Cardiac muscle cell (in vitro differentiated cells and primary cell): ENCODE data around the gene GIGYF2. TPM values are rescaled to one million over a fixed set of nuclear protein-coding genes. Genes with fewer than 3 reads are reported as not detected.
A peak's percentile ranks its signal among the peaks of the same experiment; 100 is the strongest.

ENCODE experiments used
- DNase-seq, 2 donors: peaks; one replicate each; pipeline versions ENCODE4 v3.0.0 to v3.0.0-alpha.2; 2010 to 2017; ENCODE audit warnings: low read depth in 1 of 2, low spot score in 1 of 2
- H3K27ac ChIP-seq: fragments of 200-600 bp; sonication (generic); 2 replicates; pipeline ENCODE4 v1.5.1; 2016
- H3K27me3 ChIP-seq: fragments of 200-600 bp; sonication (generic); 2 replicates; pipeline ENCODE4 v1.6.0; 2016; ENCODE audit warnings: control low read depth
- H3K36me3 ChIP-seq: fragments of 200-600 bp; sonication (generic); 2 replicates; pipeline ENCODE4 v1.5.1; 2016; ENCODE audit warnings: control low read depth
- H3K4me1 ChIP-seq: fragments of 200-600 bp; sonication (generic); 2 replicates; pipeline ENCODE4 v1.8.1; 2017; ENCODE audit warnings: low read depth, mild to moderate bottlenecking, mixed run types
- H3K4me3 ChIP-seq: fragments of 200-600 bp; sonication (generic); 2 replicates; pipeline ENCODE4 v1.5.1; 2016; ENCODE audit warnings: mild to moderate bottlenecking
- H3K9me3 ChIP-seq: fragments of 200-600 bp; sonication (generic); 2 replicates; pipeline ENCODE4 v1.5.1; 2017; ENCODE audit warnings: low read depth, mild to moderate bottlenecking, control low read depth
- polyA plus RNA-seq: library from polyadenylated mRNA; unstranded; fragments of >200 nt; fragmentation: Nextera tagmentation; extraction: Ambion mirVana; gene quantifications from 2 replicates; pipeline ENCODE4 v1.2.1, GENCODE V29; 2016
- total RNA-seq: library from RNA; depleted of rRNA; stranded (reverse); fragments of >200 nt; gene quantifications from 2 replicates; pipeline ENCODE4 v1.2.3, GENCODE V29; 2016
- TF ChIP-seq, protein P1 (sequence below): IDR thresholded peaks from 2 replicates; pipeline ENCODE4 v1.5.1; 2012; ENCODE audit warnings: low read depth, mild to moderate bottlenecking, low read length

Gene GIGYF2
- total and polyA plus RNA-seq, 2 experiments from 2014 or later = 36.9 to 52.1 TPM

DNA sequence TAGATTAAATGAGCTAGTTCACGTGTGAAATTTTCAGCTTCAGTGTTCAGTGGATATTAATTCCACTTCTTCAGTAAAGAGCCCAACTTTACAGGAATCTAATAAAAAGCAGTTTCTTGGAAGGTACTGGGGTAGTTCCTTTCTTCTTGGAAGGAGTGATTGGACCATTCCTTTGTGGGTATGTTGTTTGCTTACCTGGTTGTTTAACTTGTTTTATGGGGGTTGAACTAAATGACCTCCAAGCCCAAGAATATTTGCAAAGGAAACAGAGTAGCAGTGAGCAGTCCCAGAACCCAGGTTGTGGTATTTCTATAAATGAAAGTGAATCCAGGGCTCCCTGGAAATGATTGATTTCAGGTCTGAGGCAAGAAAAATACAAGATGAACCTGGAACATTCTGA lies 47.8 kb downstream of the GIGYF2 start:
- Histone ChIP-seq H3K36me3 (peaks cover 24% of the 10 kb centered on the region), H3K27me3 (no peaks in the 10 kb centered on the region), H3K9me3 (no peaks in the 10 kb centered on the region), H3K4me3 (no peak overlapping the region), H3K27ac (no peak overlapping the region), H3K4me1 (no peaks in the 10 kb centered on the region)
- no peak for DNase-seq
- TF ChIP-seq, protein P1, sequence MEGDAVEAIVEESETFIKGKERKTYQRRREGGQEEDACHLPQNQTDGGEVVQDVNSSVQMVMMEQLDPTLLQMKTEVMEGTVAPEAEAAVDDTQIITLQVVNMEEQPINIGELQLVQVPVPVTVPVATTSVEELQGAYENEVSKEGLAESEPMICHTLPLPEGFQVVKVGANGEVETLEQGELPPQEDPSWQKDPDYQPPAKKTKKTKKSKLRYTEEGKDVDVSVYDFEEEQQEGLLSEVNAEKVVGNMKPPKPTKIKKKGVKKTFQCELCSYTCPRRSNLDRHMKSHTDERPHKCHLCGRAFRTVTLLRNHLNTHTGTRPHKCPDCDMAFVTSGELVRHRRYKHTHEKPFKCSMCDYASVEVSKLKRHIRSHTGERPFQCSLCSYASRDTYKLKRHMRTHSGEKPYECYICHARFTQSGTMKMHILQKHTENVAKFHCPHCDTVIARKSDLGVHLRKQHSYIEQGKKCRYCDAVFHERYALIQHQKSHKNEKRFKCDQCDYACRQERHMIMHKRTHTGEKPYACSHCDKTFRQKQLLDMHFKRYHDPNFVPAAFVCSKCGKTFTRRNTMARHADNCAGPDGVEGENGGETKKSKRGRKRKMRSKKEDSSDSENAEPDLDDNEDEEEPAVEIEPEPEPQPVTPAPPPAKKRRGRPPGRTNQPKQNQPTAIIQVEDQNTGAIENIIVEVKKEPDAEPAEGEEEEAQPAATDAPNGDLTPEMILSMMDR = no peak

DNA sequence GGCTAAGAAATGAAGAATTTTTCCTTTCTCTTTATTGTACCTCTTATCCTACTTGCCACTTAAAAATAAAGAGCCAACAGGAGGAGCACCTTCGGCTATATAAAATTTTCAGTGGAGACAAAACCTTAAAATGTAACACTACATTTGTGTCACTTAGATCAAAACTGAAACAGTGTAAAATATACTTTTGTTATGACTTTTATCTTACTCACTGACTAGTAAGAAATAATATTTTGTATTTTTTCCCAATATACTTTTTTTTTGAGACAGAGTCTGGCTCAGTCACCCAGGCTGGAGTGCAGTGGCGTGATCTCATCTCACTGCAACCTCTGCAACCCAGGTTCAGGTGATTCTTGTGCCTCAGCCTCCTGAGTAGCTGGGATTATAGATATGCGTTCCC lies 50.9 kb downstream of the GIGYF2 start:
- H3K4me3 ChIP-seq = no peak overlapping the region
- no peak for DNase-seq
- H3K36me3 ChIP-seq = peaks cover 39% of the 10 kb centered on the region
- no peaks in the 10 kb centered on the region for H3K4me1 ChIP-seq
- H3K27ac ChIP-seq = peak overlapping the region; percentile 10
- TF ChIP-seq, protein P1 = no peak
- H3K27me3 ChIP-seq = no peaks in the 10 kb centered on the region
- no peaks in the 10 kb centered on the region for H3K9me3 ChIP-seq

DNA sequence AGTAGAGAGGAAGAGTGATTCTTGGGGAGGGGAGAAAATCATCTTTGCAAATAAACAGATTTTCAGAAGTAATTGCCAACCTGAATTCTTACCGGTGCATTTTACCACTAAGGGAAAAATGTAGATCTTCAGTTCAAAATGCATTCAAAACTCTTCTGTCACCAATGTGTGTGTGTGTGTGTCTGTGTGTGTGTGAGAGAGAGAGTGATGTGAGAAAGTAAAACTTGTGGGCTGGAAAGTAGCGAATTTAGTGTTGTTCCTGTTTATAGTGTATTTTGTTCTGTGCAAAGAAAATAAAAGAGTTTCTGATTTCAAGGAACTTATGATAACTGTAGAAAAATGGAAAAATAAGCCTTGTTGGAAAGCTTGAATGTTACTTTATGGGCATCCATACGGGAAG lies 52.2 kb downstream of the GIGYF2 start:
- Histone ChIP-seq H3K27ac (no peak overlapping the region), H3K9me3 (no peaks in the 10 kb centered on the region), H3K4me3 (no peak overlapping the region), H3K36me3 (peaks cover 39% of the 10 kb centered on the region), H3K4me1 (no peaks in the 10 kb centered on the region), H3K27me3 (no peaks in the 10 kb centered on the region)
- DNase-seq = no peak
- TF ChIP-seq, protein P1 = no peak

DNA sequence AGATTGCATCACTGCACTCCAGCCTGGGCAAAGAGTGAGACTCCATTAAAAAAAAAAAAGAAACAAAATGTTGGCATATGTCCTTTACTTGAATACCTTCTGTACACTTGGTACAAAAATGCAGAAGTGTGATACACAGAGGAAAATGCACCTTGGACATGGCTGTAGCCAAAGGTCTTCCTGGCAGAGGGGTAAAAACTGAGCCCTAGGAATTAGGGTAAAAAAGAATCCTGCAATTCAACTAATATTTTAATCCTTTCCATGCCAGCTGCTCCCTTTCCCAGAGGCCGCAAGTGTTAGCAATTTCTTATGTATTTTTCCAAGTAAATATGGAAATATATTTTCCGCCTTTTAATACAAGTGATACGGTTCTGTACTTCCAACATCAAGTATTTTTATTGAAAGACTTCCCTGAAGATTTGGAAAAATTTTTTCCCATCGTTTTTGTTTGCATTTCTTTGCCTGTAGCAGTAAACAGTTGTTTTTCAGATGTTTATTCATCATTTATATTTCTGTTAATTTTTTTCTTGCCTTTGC lies 53.1 kb downstream of the GIGYF2 start:
- no peak for DNase-seq
- H3K4me1 ChIP-seq = no peaks in the 10 kb centered on the region
- TF ChIP-seq, protein P1 = no peak
- peak overlapping the region; percentile 27 for H3K27ac ChIP-seq
- peaks cover 39% of the 10 kb centered on the region for H3K36me3 ChIP-seq
- no peak overlapping the region for H3K4me3 ChIP-seq
- no peaks in the 10 kb centered on the region for H3K27me3 ChIP-seq
- no peaks in the 10 kb centered on the region for H3K9me3 ChIP-seq

DNA sequence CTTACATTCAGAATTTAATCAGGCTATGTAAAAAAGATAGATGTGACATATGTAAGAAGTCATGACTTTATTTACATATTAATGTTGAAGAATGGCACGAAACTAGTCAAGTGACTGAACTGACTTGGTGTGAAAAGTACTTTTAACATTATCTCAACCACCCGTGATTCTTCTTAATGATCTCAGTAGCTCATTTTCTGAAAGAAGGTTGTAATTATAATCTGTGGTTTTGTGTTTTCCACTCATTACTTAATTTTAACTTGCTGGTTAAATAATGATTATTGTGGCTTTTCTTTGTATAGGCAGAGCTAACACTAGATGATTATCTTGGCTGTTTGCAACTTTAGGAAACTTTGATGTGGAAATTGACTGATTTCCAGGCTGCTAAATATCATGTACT lies 60.8 kb downstream of the GIGYF2 start:
- no peaks in the 10 kb centered on the region for H3K27me3 ChIP-seq
- no peaks in the 10 kb centered on the region for H3K4me1 ChIP-seq
- no peak for DNase-seq
- no peaks in the 10 kb centered on the region for H3K9me3 ChIP-seq
- H3K4me3 ChIP-seq = no peak overlapping the region
- H3K36me3 ChIP-seq = peaks cover 18% of the 10 kb centered on the region
- no peak overlapping the region for H3K27ac ChIP-seq
- TF ChIP-seq, protein P1 = no peak
